Urothelium cell line (cell line): ENCODE measurements around the gene COPG1.
A peak's percentile ranks its signal among the peaks of the same experiment; 100 is the strongest.

Source experiments
- DNase-seq: peaks from one replicate; pipeline ENCODE4 v3.0.0; 2011; ENCODE audit warnings: low spot score, mixed read lengths
- FAIRE-seq: peaks from 2 replicates; lab custom pipeline; 2011; peaks lifted over from hg19 to GRCh38; lab: Jason Lieb, UNC

Gene COPG1

DNA sequence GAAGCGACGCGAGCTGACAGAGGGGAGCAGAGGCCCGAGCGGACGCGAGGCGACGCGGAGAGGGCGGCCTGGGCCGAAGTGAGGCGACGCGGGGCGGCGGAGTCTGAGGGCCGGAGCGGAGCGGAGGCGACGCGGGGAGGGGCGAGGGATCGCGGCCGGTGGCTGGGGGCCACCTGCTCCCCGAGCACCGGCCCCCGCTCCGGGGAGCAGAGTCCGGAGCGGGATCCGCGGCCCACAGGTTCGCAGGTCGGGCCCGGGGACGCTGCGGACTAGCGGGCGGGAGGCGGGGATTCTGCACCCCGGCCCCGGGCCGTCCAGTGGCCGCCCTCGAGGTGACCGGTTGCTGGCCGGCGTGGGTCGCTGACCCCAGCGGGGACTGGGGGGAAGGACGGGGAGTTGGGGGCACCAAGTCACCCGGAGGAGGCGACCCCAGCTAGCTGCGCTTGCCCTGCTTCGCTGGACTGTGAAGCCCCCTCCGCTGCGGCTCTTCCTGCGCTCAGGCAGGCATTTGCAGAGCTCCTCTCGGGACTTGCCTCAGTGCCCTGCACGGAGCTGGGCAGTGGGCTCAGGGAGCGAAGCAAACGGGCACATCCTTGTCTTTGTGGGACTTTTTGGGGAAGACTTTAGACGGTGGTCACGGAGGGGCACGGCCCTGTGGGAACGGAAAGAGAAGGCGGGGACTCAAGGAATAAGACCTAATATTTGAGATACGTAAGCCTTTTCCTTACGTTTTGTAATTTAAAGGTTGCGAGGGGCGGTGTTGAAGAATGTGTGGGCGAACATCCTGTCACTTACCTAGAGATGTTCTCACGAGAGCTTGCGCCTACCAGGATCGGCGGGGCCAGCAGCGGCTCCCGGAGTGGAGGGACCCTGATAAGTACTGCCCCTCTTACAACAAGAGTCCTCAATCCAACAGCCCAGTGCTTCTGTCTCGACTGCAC, 29.8 kb downstream of the COPG1 start:
- FAIRE-seq (no peak), DNase-seq (peak; percentile 61)

DNA sequence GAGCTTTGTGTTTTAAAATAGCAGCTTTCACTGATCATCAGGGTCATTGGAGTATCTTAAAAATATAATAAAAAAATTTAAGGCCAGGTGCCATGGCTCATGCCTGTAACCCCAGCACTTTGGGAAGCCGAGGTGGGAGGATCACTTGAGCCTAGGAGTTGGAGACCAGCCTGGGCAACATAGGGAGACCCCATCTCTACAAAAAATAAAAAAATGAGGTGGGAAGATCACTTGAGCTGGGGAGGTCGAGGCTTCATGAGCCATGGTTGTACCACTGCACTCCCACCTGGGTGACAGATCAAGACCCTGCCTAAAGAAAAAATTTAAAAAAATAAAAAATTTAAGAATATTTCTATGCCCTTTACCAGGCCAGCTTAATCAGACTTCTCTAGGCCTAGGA, 30.8 kb downstream of the COPG1 start:
- no peak for FAIRE-seq

DNA sequence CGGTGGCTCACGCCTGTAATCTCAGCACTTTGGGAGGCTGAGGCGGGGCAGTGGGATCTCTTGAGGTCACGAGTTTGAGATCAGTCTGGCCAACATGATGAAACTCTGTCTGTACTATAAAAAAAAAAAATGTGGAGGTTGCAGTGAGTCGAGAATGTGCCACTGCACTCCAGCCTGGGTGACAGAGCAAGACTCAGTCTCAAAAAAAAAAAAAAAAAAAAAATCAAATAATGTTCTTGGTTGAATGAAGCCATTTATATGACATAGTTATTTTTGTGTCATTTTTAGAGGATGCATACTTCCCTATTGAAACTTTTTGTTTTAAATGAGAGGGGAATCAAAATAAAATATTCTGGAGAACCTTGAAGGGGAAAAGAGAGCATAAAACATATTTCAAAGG, 32.3 kb downstream of the COPG1 start:
- FAIRE-seq (no peak), DNase-seq (no peak)

More for the DNA sequence above, 30.8 kb downstream of the COPG1 start:
- DNase-seq, result no peak

DNA sequence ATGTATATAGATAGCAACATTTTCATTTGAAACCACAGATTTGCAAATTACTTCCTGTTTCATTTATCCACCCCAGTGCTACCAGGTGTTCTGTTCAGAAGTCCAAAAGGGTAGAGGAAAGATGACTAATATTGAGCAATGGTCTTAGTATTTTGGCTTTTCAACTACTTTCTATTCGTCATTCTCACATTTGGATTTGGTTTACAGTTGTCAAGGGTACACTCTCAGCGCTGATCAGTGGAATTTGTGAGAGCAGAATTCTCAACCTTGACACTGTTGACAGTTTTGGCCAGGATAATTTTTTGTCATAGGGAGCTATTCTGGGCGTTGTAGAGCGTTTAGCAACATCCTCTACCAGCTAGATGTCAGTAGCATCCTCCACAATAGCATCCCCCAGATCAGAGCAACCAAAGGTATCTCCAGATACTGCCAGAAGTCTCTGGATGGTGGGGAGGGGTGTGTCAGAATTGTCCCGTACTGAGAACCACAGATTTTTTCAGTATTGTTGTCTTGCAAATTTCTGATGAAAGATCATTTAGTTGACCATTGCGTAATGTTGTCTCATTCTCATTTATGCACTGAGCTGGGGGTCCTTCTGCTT, 33.4 kb downstream of the COPG1 start:
- DNase-seq (no peak), FAIRE-seq (no peak)

DNA sequence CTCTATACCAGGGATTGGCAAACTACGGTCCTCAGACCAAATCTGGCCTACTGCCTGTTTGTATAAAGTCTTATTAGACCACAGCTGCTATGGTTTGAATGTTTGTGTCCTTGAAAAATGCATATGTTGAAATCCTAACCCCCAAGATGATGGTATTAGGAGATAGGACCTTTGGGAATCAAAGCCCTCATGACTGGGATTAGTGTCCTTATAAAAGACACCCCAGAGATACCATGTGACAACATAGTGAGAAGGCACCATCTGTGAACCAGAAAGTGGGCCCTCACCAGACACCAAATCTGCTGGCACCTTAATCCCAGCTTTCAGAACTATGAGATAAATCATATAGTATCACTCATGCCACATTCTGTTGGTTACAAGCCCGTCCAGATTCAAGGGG, 36.7 kb downstream of the COPG1 start:
- FAIRE-seq (no peak), DNase-seq (no peak)

DNA sequence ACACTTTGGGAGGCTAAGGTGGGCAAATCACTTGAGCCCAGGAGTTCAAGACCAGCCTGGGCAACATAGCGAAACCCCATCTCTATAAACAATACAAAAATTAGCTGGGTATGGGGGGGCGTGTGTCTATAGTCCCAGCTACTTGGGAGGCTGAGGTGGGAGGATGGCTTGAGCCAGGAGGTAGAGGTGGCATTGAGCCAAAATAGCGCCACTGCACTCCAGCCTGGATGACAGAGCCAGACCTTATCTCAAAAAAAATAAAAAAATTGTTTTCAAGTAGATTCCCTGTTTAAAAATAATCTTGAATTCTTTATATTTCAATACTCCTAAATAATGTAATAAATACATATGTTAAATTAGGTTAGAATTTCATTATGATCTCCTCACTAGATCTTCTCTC, 39.0 kb downstream of the COPG1 start:
- FAIRE-seq (no peak), DNase-seq (no peak)

DNA sequence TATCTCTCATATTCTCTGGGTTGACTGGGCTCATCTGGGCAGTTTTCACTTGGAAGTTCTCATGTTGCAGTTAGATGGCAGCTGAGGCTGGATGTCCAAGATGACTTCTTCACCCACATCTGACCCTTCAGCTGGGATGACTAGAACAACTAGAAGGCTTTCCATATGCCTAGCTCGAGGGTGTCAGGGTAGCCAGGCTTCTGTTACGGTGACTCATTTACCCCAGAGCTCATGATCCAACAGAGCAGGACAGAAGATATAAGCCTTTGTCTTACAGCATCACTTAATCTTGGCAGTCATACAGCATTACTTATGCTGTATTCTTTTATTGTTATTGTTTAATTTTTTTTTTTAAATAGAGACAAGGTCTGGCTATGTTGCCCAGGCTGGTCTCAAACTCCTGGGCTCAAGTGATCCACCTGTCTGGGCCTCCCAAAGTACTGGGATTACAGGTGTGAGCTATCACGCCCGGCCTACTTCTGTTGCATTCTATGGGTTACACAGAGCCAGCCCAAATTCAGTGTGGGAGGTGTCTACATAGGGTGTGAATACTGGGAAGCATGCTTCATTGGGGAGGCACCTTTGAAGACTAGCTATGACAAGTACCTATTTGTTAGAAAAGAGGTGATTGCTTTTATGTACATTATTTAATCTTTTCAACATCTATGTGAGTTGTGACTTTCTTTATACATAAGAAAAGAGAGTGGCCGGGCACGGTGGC, 40.0 kb downstream of the COPG1 start:
- no peak for FAIRE-seq
- no peak for DNase-seq

DNA sequence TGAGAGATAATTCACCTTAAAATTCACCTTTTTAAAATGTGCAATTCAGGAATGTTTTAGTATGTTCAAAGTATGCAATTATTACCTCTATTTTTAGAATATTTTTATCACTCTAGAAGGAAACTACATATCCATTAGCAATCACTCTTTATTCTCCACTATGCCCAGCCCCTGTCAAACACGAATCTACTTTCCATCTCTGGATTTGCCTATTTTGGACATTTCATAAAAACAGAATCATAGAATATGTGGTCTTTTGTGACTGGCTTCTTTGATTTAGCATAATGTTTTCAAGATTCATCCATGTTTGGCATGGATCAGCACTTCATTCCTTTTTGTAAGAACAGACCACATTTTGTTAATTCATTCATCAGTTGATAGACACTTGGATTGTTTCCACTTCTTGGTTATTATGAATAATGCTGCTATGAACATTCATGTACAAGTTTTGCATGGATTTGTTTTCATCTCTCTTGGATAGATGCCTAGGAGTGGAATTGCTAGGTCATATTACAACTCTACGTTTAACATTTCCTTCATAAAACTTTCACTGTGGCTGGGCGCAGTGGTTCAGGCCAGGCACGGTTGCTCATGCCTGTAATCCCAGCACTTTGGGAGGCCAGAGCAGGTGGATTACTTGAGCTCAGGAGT, 42.0 kb downstream of the COPG1 start:
- no peak for DNase-seq
- no peak for FAIRE-seq

DNA sequence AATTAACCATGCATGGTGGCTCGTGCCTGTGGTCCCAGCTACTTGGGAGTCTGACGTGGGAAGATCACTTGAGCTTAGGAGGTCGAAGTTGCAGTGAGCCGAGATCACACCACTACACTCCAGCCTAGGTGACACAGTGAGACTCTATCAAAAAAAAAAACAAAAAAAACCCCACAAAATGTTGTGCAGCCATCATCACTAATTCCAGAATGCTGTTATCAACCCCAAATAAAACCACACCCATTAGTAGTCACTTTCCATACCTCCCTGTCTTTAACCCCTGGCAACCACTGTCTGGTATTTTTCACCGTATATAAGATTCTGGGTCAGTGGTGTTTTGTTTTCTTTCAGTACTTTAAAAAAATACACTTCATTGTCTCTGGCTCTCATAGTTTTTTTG, 45.9 kb downstream of the COPG1 start:
- FAIRE-seq, result no peak
- no peak for DNase-seq

DNA sequence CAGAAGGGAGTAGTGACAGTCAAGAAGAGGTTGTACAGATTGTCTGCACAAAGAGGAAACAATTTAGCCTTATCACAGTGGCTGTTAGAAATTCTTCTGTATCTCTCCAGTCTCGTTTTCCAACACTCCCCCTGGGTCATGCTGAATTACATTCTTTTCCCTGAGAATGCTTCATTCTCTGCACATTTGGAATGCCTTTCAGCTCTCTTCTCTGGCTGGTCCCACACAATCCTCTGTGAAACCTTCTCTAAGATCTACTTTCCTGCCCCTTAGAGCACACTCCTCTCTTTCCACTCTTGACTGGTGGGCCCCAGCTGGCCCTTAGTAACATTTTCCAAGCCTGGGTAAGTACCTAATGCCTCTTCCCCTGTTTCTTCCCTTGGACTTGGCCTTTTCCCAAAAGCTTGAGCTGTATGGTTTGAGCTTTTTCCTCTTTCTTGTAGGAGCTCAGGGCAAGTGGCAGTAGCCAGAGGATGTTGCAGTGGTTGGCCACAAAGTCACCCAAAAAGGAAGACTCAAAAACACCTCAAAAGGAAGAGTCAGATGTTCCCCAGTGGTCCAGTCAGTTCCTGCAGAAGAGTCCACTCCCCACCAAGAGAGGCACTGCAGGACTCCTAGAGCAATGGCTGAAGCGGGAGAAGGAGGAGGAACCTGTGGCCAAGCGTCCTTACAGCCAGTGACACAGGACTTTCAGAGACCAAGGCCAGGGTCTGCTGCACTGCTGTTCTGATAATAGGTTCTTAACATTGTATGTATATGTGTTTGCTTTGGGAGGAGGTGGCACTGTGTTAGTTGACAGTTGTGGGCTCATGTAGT, 54.9 kb downstream of the COPG1 start:
- FAIRE-seq (no peak), DNase-seq (no peak)

DNA sequence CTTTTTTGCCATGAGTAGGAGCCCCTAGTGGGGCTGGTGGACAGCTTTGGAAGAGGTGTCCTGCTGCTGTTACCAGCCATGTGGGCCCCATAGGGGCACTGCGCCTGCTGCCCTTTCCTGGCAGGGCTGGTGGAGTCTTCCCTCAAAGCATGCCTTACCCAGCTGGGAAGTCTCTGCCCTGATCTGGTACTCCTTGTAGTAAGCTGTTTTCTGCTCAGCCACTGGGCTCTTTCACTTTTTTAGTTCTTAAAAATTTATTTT, 55.5 kb downstream of the COPG1 start:
- DNase-seq, result no peak
- no peak for FAIRE-seq

DNA sequence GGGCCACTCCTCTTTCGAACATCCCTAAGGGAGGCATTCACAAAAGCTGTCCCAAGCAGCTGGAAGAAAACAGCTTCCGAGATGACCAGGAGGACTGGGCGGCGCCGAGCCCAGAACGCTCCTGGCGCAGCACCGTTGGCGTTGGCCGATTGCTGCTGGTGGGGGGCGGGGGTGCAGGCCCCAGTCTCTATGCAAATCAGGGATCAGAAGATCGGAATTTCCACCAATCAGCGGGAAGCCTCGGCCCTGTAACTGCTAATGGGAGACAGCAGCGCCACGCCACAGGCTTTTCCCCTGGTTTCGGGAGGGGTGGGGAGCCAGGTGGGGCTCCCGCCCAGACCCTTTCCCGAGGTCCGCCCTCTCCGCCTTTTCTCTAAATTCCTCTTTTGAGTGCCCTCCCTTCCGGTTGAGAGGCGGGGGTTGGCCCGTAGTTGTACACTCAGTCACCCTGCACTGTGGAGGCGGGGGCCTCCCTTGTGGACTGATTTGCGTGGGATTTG, 56.2 kb downstream of the COPG1 start:
- DNase-seq (no peak), FAIRE-seq (no peak)

DNA sequence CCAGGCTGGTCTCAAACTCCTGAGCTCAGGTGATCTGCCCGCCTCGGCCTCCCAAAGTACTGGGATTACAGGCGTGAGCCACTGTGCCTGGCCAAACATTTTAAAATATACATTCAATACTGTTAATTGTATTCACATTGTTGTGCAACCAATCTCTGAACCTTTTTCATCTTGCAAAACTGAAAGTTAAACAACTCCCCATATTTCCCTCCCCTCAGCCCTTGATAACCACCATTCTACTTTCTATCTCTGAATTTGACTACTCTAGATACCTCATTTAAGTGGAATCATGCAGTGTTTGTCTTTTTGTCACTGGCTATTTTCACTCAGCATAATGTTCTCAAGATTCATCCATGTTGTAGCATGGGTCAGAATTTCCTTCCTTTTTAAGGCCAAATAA, 59.2 kb downstream of the COPG1 start:
- DNase-seq, result no peak
- FAIRE-seq, result no peak

DNA sequence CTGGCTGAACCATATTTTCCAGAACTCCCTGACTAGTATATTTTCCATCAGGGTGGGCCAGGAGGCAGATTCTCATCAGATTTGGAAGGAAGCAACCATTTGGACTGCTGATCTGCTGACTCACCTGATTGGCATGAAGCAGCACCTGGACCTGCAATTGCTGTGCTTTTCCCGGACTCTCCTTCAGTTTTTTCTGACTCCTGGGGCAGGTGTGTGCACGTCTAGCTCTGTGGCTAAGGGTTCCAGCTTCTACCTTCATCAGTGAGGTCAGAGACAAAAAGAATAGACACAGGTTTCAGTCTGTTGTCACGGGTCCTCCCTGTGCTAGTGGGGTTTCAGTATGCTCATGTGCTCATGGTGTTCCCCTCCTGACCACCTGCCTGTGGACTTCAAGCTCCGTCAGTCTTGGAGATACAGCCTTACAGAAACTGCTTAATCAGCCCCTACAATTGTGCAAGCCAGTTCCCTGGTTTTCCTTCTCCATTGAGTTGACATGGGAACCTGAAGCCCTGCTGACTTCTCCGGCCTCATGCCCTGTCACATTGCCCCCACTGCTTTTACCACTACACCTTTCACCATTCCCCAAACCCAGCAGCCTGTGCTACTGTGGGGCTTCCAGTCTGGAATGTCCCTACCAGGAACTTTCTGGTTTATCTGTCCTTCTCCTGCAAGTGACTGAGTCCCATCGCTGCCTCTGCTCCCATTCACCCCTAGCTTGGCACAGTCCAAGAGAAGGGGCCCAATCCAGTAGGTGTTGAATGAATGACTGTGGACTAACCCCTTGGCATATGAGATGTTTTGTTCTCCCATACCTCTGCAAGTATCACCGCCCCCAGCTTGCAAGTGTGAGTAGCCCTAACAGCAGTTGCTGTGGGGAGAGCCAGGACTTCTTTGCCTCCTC, 61.0 kb downstream of the COPG1 start:
- peak; percentile 38 for DNase-seq
- no peak for FAIRE-seq

DNA sequence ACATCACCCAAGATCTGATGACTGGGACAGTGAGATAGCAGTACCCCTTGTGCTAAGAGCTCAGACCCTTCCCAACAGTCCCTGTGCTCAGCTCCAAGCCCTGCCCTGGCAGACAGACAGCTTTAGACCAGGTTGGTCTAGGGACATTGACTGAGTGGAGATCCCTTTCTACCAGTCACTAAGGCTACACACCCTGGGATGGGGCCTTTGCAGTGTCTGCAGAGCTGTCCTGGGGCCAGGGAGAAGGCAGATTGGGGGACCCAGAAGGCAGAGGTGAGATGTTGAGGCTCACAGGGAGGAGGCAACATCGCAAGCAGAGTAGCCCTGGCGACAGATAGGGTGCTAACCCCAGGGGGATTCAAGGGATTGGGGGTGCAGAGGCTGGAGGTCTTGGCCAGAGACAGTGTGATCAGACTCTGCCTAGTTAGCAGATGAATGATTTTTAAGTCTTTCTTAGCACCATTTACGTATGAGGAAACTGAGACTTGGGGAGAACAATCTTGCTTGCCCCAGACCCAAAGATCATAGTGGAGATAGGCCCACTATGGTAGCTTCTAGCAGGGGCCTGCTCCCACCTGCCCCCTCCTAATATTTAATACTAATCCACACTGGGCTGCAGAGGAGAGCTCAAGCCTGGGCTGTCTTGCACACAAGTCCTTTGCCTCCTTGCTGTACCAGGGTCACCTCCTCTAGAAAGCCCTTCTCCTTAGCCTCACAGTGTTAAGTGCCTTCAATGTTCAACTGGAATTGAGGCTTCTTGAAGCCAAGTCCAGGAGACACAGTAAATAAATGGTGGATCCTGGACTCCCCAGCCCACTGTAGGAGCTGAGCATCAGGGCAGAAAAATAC, 61.9 kb downstream of the COPG1 start:
- FAIRE-seq (no peak), DNase-seq (no peak)

DNA sequence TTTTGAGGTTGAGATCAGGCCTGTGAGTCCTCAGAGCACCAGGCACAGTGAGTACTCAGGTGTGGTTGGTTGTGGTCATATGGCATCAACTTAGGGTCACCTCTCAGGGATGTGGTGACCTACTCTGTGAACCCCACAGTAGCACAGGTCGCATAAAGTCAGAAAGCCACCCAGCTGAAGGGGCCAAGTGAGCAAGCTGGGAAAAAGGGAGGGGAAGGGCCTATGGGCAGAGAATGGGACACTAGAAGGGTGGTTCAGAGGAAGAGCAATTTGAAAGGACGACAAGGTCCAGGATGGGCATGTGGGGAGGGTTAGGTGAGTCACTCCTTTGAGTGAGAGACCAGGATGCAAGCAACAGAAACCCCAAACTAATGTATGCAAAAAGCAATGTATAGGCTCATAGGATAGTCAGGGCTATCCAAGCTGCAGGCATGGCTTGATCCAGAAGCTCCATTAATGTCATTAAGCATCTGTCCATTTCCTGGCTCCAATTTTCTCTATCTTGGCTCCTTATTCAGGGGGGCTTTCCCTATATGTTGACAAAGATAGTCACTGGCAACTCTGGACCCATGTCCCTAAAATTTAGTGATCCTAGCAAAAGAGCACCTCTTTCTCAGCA, 62.7 kb downstream of the COPG1 start:
- DNase-seq (no peak), FAIRE-seq (no peak)

DNA sequence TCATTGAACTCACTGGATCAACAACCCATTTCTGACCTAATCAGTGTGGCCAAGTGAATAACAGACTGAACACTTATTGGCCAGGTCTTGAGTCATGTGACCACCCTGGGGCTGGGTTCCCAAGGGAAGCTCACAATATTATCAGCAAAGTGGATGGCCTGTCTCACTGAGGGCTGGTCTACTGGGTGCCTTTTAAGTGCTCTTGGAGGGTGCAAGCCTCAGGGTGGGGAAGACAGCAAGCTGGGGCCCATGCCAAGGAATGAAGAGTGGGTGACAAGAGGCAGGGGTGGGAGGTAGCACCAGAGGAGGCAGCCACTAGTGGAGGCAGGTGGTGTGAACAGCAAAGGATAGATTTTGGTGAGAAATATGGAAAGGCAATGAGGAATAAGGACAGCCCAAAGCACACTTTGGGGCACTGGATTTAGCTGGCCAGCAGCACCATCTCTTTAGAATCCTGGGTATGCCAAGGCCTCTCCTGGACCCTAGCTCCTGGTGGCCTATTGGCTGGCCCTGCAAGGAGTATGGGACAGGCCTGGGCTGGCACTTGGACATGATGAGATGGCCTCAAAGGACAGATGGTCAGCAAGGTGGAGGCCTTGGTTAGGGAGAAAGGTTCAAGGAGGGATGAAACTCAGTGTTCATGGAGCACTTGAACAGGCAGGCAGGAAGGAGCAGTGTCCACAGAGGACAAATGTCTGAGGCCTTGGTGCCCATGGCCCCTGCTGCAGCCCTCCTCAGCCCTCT, 63.4 kb downstream of the COPG1 start:
- DNase-seq (no peak), FAIRE-seq (no peak)

DNA sequence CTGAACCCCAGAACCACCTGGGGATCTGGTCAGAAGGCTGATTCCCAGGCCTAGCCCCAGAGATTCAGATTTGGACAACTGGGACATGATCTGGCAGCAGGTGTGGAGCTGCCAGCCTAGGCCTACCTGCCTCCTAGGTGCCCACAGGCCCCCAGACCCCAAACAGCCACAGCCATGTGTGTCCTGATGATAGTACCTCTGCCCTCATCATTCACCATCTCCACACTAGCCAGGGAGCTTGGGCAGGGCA, 63.9 kb downstream of the COPG1 start:
- DNase-seq (no peak), FAIRE-seq (no peak)
